DND-41 (cell line): Measurements from ENCODE around the gene GLP2R.

Experiments used
- ATAC-seq: fragments of 200-7000 bp; cut with Tn5 transposase; 3 replicates; pipeline ENCODE4 v1.9.1; 2021; ENCODE audit warnings: low read depth; ENCODE audit not compliant: insufficient read depth
- DNase-seq: peaks from one replicate; pipeline ENCODE4 v3.0.0-alpha.2; 2020
- H2AFZ ChIP-seq: 2 replicates; pipeline ENCODE4 v1.6.0; 2012; ENCODE audit warnings: low read depth, low read length
- H3K27ac ChIP-seq: 2 replicates; pipeline ENCODE4 v1.5.1; 2012; ENCODE audit warnings: low read length, inconsistent platforms
- H3K27me3 ChIP-seq: fragments of 200-600 bp; sonication (generic); 2 replicates; pipeline ENCODE4 v1.6.0; 2012; ENCODE audit warnings: low read length, mild to moderate bottlenecking, inconsistent platforms; ENCODE audit not compliant: insufficient read depth, poor library complexity
- H3K36me3 ChIP-seq: 2 replicates; pipeline ENCODE4 v1.5.1; 2012; ENCODE audit warnings: low read length, inconsistent platforms; ENCODE audit not compliant: insufficient read depth
- H3K4me1 ChIP-seq: 2 replicates; pipeline ENCODE4 v1.5.1; 2012; ENCODE audit warnings: mild to moderate bottlenecking, low read length; ENCODE audit not compliant: insufficient read depth
- H3K4me2 ChIP-seq: 2 replicates; pipeline ENCODE4 v1.6.0; 2012; ENCODE audit warnings: mild to moderate bottlenecking, moderate library complexity, low read length, inconsistent platforms; ENCODE audit not compliant: insufficient read depth
- H3K4me3 ChIP-seq, 2 experiments: fragments of 200-600 bp in 1 of 2; shearing (Covaris generic) in 1 of 2; 2 replicates each; pipeline ENCODE4 v1.5.1; 2012 to 2016; ENCODE audit warnings: inconsistent platforms in 2 of 2, low read length in 2 of 2, mild to moderate bottlenecking in 2 of 2, low read depth in 1 of 2, moderate library complexity in 1 of 2
- H3K79me2 ChIP-seq: 2 replicates; pipeline ENCODE4 v1.6.0; 2012; ENCODE audit warnings: low read length, inconsistent platforms; ENCODE audit not compliant: insufficient read depth
- H3K9ac ChIP-seq: 2 replicates; pipeline ENCODE4 v1.6.0; 2012; ENCODE audit warnings: low read depth, mild to moderate bottlenecking, inconsistent platforms, low read length, moderate library complexity
- H3K9me3 ChIP-seq: 2 replicates; pipeline ENCODE4 v1.5.1; 2012; ENCODE audit warnings: low read length, moderate library complexity, mild to moderate bottlenecking, inconsistent platforms; ENCODE audit not compliant: insufficient read depth, severe bottlenecking
- H4K20me1 ChIP-seq: 2 replicates; pipeline ENCODE4 v1.6.0; 2012; ENCODE audit warnings: low read length; ENCODE audit not compliant: insufficient read depth
- CTCF ChIP-seq: IDR thresholded peaks from 2 replicates; pipeline ENCODE4 v1.5.1; 2012; ENCODE audit warnings: borderline replicate concordance, low read length, moderate library complexity, mild to moderate bottlenecking; ENCODE audit not compliant: poor library complexity, severe bottlenecking; ENCODE audit errors: extremely low read depth
- EZH2 ChIP-seq: IDR thresholded peaks from 3 replicates; pipeline ENCODE4 v1.6.1; 2012; ENCODE audit warnings: borderline replicate concordance, low read depth, mild to moderate bottlenecking, moderate library complexity, low read length, inconsistent platforms; ENCODE audit not compliant: severe bottlenecking

GLP2R gene

GRCh38 chr17:9784544-9784943 is 41.2 kb upstream of the GLP2R start:
- Histone ChIP-seq H3K4me3 (no peak overlapping the region), H3K79me2 (no peaks in the 10 kb centered on the region), H3K27ac (no peak overlapping the region), H3K4me2 (no peak overlapping the region), H3K4me1 (no peaks in the 10 kb centered on the region), H3K9me3 (no peaks in the 10 kb centered on the region), H3K27me3 (peaks cover 19% of the 10 kb centered on the region), H4K20me1 (no peaks in the 10 kb centered on the region), H3K9ac (no peak overlapping the region), H3K36me3 (no peaks in the 10 kb centered on the region), H2AFZ (no peak overlapping the region)
- DNase-seq: no peak
- ATAC-seq: no peak
- TF ChIP-seq CTCF: no peak
- TF ChIP-seq EZH2: no peak

- Histone ChIP-seq H3K79me2 (no peaks in the 10 kb centered on the region), H3K36me3 (no peaks in the 10 kb centered on the region), H3K4me2 (no peak overlapping the region), H3K4me3 (no peak overlapping the region), H2AFZ (no peak overlapping the region), H3K9me3 (no peaks in the 10 kb centered on the region), H3K27me3 (peaks cover 10% of the 10 kb centered on the region), H3K27ac (no peak overlapping the region), H4K20me1 (no peaks in the 10 kb centered on the region), H3K9ac (no peak overlapping the region), H3K4me1 (no peaks in the 10 kb centered on the region)
- TF ChIP-seq EZH2: no peak
- no peak for TF ChIP-seq CTCF
- no peak for ATAC-seq
- no peak for DNase-seq
Observed at GRCh38 chr17:9788601-9789000, 37.1 kb upstream of the GLP2R start.

DNA sequence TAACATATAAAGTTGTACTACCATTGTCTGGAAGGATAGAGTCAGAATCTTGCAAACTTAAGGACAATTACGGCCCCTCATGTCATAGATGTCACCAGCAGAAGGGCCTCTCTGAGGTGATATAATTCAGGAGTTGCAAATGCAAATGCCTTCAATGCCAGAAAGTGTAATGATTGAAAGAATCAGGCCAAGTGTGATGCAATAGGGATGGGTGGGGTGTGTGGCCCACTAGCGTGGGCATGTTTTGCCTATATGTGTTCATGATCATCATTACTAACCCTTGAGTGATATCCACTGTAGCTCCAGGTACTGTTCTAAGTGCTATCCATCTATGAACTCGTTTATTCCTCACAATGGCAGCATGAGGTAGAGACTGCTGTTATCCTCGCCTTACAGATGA is 35.4 kb upstream of the GLP2R start:
- H3K27ac ChIP-seq: no peak overlapping the region
- H3K4me2 ChIP-seq: no peak overlapping the region
- TF ChIP-seq CTCF (no peak), EZH2 (no peak)
- no peaks in the 10 kb centered on the region for H3K36me3 ChIP-seq
- H2AFZ ChIP-seq: no peak overlapping the region
- no peak for DNase-seq
- no peaks in the 10 kb centered on the region for H4K20me1 ChIP-seq
- H3K4me1 ChIP-seq: no peaks in the 10 kb centered on the region
- H3K4me3 ChIP-seq: no peak overlapping the region
- ATAC-seq: no peak
- H3K9me3 ChIP-seq: no peaks in the 10 kb centered on the region
- H3K27me3 ChIP-seq: peaks cover 7% of the 10 kb centered on the region
- H3K79me2 ChIP-seq: no peaks in the 10 kb centered on the region
- no peak overlapping the region for H3K9ac ChIP-seq
